Peyer's patch (tissue), 4 donors: ENCODE measurements around the gene ODAD4. TPM values are rescaled to one million over a fixed set of nuclear protein-coding genes. Genes with fewer than 3 reads are reported as not detected.
"Not testable (repeated sequence)": the region's sequence is repeated elsewhere in the genome, so short reads cannot be mapped to it uniquely, and the experiment has no call there.

Experiments used
- DNase-seq, 3 donors: peaks; one replicate each; pipeline ENCODE4 v3.0.0-alpha.2; 2017 to 2019
- H3K27ac ChIP-seq, 4 donors: fragments of 200-600 bp; sonication (generic); one replicate each; pipeline ENCODE4 v1.5.1; 2016 to 2019
- H3K27me3 ChIP-seq, 2 donors: fragments of 200-600 bp; sonication (generic); one replicate each; pipeline ENCODE4 v1.5.1; 2019
- H3K36me3 ChIP-seq, 3 donors: fragments of 200-600 bp; sonication (generic); one replicate each; pipeline ENCODE4 v1.5.1; 2016 to 2019
- H3K4me1 ChIP-seq, 4 donors: fragments of 200-600 bp; sonication (generic); one replicate each; pipeline ENCODE4 v1.5.1; 2016 to 2019
- H3K4me3 ChIP-seq, 4 donors: fragments of 200-600 bp; sonication (generic); 1 replicate in 3 of 4; 2 replicates in 1 of 4; pipeline ENCODE4 v1.5.1; 2016 to 2019; ENCODE audit warnings: mild to moderate bottlenecking in 1 of 4
- H3K9me3 ChIP-seq, 4 donors: fragments of 200-600 bp; sonication (generic); one replicate each; pipeline ENCODE4 v1.5.1; 2016 to 2019; ENCODE audit warnings: mild to moderate bottlenecking in 1 of 4
- POLR2A ChIP-seq, 2 donors: fragments of 450-650 bp; IDR thresholded peaks; one replicate each; pipeline ENCODE4 v1.5.1; 2017; ENCODE audit warnings: antibody characterized with exemption in 2 of 2, mild to moderate bottlenecking in 2 of 2, moderate library complexity in 2 of 2
- total RNA-seq, 4 donors: library from RNA; depleted of rRNA; stranded (reverse); fragments of >200 nt; gene quantifications; one replicate each; pipeline ENCODE4 v1.1.0, GENCODE V29; 2016
- TF ChIP-seq, protein P1 (sequence below), 6 experiments: fragments of 450-650 bp in 4 of 6; fragments of 200-600 bp in 2 of 6; sonication (generic) in 1 of 6; IDR thresholded peaks; one replicate each; pipeline ENCODE4 v1.5.1; 2017 to 2019; ENCODE audit warnings: antibody characterized with exemption in 6 of 6, mild to moderate bottlenecking in 3 of 6, moderate library complexity in 1 of 6

ODAD4 gene
- total RNA-seq, 4 donors from 2014 or later = 2.1 TPM; not detected in 3

DNA sequence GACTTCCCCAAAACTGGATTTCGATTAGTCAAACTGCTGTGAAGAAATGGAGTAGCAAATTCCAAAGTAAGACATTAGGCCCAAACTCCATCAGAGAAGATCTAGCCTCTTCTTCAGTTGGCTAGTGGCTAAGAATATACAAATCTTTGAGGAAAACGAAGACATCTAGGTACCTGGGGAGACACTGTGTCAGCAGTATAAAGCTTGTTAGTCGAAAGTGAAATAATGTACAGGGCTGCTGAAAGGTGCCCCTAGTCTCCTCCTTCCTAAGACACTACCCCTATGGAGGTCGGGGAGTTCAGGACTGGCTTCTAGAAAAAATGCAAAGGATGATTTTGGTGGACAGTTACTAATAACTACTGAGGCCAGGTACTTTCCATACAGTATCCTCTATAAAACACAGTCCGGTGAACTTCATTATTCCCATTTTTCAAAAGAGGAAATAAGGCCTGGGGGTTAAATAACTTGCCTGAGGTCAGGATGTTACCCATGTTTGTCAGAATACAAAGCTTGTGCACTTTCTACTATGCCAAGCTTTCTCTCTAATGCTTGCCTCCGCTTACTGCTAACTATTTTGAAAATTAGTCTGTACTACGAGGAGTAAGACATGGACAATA lies 71.9 kb downstream of the ODAD4 start:
- no peak overlapping the region for H3K27ac ChIP-seq
- peaks cover 0 to 34% (median 0%) of the 10 kb centered on the region in 4 donors for H3K4me1 ChIP-seq
- no peak overlapping the region for H3K4me3 ChIP-seq
- no peaks in the 10 kb centered on the region for H3K9me3 ChIP-seq
- TF ChIP-seq, protein P1, sequence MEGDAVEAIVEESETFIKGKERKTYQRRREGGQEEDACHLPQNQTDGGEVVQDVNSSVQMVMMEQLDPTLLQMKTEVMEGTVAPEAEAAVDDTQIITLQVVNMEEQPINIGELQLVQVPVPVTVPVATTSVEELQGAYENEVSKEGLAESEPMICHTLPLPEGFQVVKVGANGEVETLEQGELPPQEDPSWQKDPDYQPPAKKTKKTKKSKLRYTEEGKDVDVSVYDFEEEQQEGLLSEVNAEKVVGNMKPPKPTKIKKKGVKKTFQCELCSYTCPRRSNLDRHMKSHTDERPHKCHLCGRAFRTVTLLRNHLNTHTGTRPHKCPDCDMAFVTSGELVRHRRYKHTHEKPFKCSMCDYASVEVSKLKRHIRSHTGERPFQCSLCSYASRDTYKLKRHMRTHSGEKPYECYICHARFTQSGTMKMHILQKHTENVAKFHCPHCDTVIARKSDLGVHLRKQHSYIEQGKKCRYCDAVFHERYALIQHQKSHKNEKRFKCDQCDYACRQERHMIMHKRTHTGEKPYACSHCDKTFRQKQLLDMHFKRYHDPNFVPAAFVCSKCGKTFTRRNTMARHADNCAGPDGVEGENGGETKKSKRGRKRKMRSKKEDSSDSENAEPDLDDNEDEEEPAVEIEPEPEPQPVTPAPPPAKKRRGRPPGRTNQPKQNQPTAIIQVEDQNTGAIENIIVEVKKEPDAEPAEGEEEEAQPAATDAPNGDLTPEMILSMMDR (IDR thresholded peaks at IDR 0.05) = no peak
- no peak for TF ChIP-seq POLR2A (IDR thresholded peaks at IDR 0.05)
- H3K27me3 ChIP-seq = no peaks in the 10 kb centered on the region
- DNase-seq = no peak
- H3K36me3 ChIP-seq = peaks cover 0 to 39% (median 0%) of the 10 kb centered on the region in 3 donors

DNA sequence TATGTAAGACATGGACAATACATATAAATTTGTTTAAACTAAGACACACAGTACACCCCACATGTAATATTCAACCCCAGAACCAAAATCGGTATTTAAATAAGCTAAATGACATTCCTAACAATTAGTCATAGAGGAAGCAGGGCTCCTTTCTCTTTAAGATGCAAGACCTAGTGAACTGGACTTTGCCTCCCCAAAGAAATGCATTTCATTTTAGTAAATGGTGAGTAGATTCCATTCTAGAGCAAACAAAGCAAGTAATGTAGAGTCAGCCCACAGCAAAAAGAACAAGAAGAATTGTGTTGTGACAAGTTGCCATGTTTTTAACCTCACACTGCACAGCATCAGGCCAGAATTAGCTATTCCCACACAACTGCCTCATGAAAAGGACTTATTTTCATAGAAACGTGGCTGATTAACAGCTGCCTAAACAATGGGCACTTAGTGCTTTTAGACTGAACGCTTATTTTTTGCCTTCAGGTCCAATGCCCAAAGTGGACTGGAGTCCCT lies 72.4 kb downstream of the ODAD4 start:
- no peaks in the 10 kb centered on the region for H3K9me3 ChIP-seq

DNA sequence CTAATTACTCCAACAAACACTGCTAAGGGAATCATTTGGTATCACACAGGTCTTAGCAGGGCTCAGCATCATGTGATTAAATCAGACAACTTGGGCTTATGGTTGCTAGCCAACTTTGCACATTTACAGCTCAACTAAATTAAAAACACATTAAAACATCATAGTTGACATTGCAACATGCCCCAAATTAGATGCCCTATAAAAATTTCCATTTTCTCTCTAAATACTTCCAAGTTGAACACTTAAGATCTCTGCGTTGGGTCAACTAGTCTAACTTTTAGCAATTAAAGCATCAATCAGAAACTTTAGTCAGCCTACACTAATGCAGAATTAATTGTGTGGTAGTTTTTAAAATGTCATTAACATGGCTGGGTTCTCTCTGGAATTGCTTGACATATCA lies 74.7 kb downstream of the ODAD4 start:
- TF ChIP-seq, protein P1 (IDR thresholded peaks at IDR 0.05) = no peak
- TF ChIP-seq POLR2A (IDR thresholded peaks at IDR 0.05) = no peak
- Histone ChIP-seq H3K4me1 (peaks cover 0 to 33% (median 0%) of the 10 kb centered on the region in 4 donors), H3K27ac (no peak overlapping the region)

More for the DNA sequence above, 72.4 kb downstream of the ODAD4 start:
- no peak for DNase-seq
- Histone ChIP-seq H3K27ac (peak overlapping the region in 1 of 4 donors; percentile 34), H3K4me3 (no peak overlapping the region), H3K27me3 (no peaks in the 10 kb centered on the region), H3K36me3 (peaks cover 0 to 33% (median 0%) of the 10 kb centered on the region in 3 donors), H3K4me1 (peaks cover 0 to 34% (median 0%) of the 10 kb centered on the region in 4 donors)
- no peak for TF ChIP-seq POLR2A (IDR thresholded peaks at IDR 0.05)
- TF ChIP-seq, protein P1 (IDR thresholded peaks at IDR 0.05) = no peak

DNA sequence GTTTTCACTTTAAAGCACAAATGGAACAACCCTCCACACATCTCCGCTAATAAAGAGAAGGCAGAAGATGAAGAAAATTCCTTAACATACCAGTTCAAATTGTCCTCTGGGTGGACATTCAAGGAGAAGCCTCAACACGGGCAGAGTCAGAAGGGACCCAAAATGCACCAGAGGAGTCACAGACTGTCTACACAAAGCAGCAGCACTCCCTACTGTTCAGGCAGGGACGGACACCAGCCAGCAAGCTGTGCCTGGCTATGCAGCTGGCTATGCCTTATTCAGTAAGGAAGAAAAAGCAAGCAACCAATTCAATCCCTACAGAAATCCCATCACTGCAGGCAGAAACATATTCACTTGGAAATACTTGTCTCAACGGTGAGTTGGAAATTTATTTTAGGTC lies 78.8 kb downstream of the ODAD4 start:
- no peak for DNase-seq
- H3K4me3 ChIP-seq = no peak overlapping the region
- H3K9me3 ChIP-seq = no peaks in the 10 kb centered on the region
- no peak overlapping the region for H3K27ac ChIP-seq
- H3K36me3 ChIP-seq = peaks cover 0 to 4% (median 0%) of the 10 kb centered on the region in 3 donors
- no peaks in the 10 kb centered on the region for H3K27me3 ChIP-seq
- H3K4me1 ChIP-seq = peaks cover 0 to 34% (median 0%) of the 10 kb centered on the region in 4 donors
- TF ChIP-seq POLR2A (IDR thresholded peaks at IDR 0.05) = no peak
- TF ChIP-seq, protein P1 (IDR thresholded peaks at IDR 0.05) = peak in 1 of 6 experiments; percentile 13

More for the DNA sequence above, 74.7 kb downstream of the ODAD4 start:
- Histone ChIP-seq H3K9me3 (no peaks in the 10 kb centered on the region), H3K36me3 (peaks cover 0 to 10% (median 0%) of the 10 kb centered on the region in 3 donors), H3K4me3 (no peak overlapping the region), H3K27me3 (no peaks in the 10 kb centered on the region)
- no peak for DNase-seq

DNA sequence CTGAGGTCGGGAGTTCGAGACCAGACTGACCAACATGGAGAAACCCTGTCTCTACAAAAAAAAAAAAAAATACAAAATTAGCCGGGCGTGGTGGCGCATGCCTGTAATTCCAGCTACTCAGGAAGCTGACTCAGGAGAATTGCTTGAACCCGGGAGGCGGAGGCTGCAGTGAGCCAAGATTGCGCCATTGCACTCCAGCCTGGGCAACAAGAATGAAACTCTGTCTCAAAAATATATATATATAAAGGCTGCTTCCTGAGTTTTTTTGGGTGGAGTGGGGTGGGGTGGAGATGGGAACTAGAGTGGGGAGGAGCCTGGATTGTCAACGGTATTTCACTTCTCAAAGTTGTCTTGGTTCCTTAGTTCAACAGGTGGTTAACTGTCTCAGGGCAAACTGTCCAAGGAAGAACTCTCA lies 79.9 kb downstream of the ODAD4 start:
- H3K36me3 ChIP-seq, H3K9me3 ChIP-seq, H3K27me3 ChIP-seq, H3K4me3 ChIP-seq, H3K27ac ChIP-seq, DNase-seq: not testable (repeated sequence)
- H3K4me1 ChIP-seq = peaks cover 0 to 44% (median 0%) of the 10 kb centered on the region in 4 donors

DNA sequence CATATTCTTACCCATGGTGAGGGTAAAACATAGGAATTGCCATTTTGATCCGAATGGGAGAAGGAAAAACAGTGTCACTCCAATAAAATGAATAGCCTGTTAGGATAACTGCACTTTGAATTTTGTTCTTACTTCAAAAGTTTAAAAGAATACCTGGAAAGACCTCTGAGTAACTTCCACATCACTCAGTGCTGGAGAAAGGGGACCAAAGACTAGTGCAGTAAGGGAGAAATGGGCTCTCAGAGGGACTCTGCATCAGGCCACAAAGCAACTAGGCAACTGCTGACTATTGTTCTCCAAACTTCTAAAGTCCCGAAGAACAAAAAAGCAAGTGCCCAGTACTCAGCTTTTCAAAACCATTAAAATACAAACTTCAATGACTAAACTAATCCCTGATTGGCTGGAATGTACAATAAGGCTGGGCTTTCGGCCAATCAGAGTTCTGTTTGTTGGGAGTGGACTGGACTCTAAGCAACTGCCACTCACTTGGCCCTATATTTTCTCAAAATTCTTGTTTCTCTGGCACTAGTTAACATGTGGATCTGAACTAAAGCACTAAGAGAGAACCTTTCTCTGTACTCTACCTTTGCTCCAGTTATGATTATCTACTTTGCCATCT lies 80.6 kb downstream of the ODAD4 start:
- peaks cover 0 to 51% (median 1%) of the 10 kb centered on the region in 4 donors for H3K4me1 ChIP-seq
- no peak for DNase-seq
- H3K4me3 ChIP-seq = no peak overlapping the region
- TF ChIP-seq, protein P1 (IDR thresholded peaks at IDR 0.05) = no peak
- TF ChIP-seq POLR2A (IDR thresholded peaks at IDR 0.05) = no peak
- H3K27me3 ChIP-seq = no peaks in the 10 kb centered on the region
- H3K27ac ChIP-seq = no peak overlapping the region
- peaks cover 0 to 4% (median 0%) of the 10 kb centered on the region in 3 donors for H3K36me3 ChIP-seq
- H3K9me3 ChIP-seq = no peaks in the 10 kb centered on the region

DNA sequence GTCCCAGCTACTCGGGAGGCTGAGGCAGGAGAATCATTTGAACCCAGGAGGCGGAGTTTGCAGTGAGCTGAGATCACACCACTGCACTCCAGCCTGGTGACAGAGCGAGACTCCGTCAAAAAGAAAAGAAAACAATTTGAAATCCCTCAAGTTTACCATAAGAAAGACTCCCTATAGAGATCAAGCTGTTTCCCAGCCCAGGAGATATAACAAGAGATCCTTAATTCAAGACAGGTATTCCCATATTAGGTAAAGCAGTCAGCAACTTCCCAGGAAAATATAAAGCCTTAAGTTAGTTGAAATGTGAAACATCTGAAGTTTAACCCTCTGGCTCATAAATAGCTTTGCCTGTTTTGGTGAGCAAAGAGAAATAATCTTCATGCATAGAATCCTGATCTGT lies 81.9 kb downstream of the ODAD4 start:
- not testable (repeated sequence) for H3K4me3 ChIP-seq, H3K27ac ChIP-seq, DNase-seq, H3K27me3 ChIP-seq, H3K36me3 ChIP-seq, H3K9me3 ChIP-seq
- peaks cover 0 to 56% (median 3%) of the 10 kb centered on the region in 4 donors for H3K4me1 ChIP-seq

DNA sequence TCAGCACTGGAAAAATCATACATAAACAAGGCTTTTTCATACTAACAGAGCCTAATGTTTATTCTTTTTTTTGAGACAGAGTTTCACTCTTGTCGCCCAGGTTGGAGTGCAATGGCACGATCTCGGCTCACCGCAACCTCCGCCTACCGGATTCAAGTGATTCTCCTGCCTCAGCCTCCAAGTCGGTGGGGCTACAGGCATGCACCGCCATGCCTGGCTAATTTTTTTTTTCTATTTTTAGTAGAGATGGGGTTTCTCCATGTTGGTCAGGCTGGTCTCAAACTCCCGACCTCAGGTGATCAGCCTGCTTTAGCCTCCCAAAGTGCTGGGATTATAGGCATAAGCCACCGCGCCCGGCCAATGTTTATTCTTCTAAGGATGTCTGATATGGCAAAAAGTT lies 83.3 kb downstream of the ODAD4 start:
- not testable (repeated sequence) for DNase-seq, H3K4me3 ChIP-seq, H3K27ac ChIP-seq, H3K36me3 ChIP-seq, H3K27me3 ChIP-seq, H3K9me3 ChIP-seq
- peaks cover 0 to 63% (median 3%) of the 10 kb centered on the region in 4 donors for H3K4me1 ChIP-seq
